NB4 (cell line): ENCODE results near the gene WDR7.

Experiments
- CTCF ChIP-seq: IDR thresholded peaks from one replicate; pipeline ENCODE4 v1.5.1; 2012; ENCODE audit warnings: low read depth, low read length
- POLR2A ChIP-seq: IDR thresholded peaks from 2 replicates; pipeline ENCODE4 v1.6.1; 2011; ENCODE audit warnings: mild to moderate bottlenecking; ENCODE audit not compliant: insufficient read length; ENCODE audit errors: extremely low read depth

- TF ChIP-seq CTCF (no peak), POLR2A (no peak)
Measured at GRCh38 chr18:56641714-56642337, 9.3 kb upstream of the WDR7 start.
